K562 (cell line): ENCODE results near the gene PPP2R1B. TPM values are rescaled to one million over a fixed set of nuclear protein-coding genes. Genes with fewer than 3 reads are reported as not detected.
A peak's percentile ranks its signal among the peaks of the same experiment; 100 is the strongest.

Source experiments
- ATAC-seq: fragments of 200-7000 bp; cut with Tn5 transposase; 3 replicates; pipeline ENCODE4 v1.9.1; 2020; ENCODE audit warnings: moderate library complexity
- BruUV-seq: library from RNA; stranded (reverse); fragments of 400-500 nt; replicated peaks from 2 replicates; lab custom pipeline; 2021; lab: Mats Ljungman, UMichigan
- CTCF ChIA-PET: fragments of 300-600 bp; formaldehyde crosslinking; extraction: SDS; loops from one replicate; lab custom pipeline; 2021; ENCODE audit warnings: low intra/inter-chr PET ratio; lab: Yijun Ruan, JAX
- POLR2A ChIA-PET: fragments of 300-600, 350-650 bp; sonication (Branson Sonifier 250); formaldehyde crosslinking; extraction: SDS; loops from one replicate; lab custom pipeline; 2021; ENCODE audit warnings: antibody characterized with exemption, inconsistent platforms; lab: Yijun Ruan, JAX
- DNase-seq, 4 experiments: peaks; one replicate each; pipeline versions ENCODE4 v3.0.0 to v3.0.0-alpha.2; 2011 to 2018; ENCODE audit warnings: low spot score in 3 of 4, mixed read lengths in 3 of 4; ENCODE audit errors: extremely low read depth in 1 of 4
- FAIRE-seq: peaks from 2 replicates; lab custom pipeline; 2011; peaks lifted over from hg19 to GRCh38; lab: Jason Lieb, UNC
- H2AFZ ChIP-seq: 2 replicates; pipeline ENCODE4 v1.6.0; 2011; ENCODE audit warnings: low read depth, low read length, control low read depth, inconsistent platforms
- H3K27ac ChIP-seq: fragments of 200-600 bp; 3 replicates; pipeline ENCODE4 v1.8.0; 2011; ENCODE audit warnings: low read depth, mild to moderate bottlenecking, control low read depth, inconsistent platforms, low read length, moderate library complexity, mixed read lengths; ENCODE audit errors: extremely low read depth
- H3K27me3 ChIP-seq, 2 experiments: fragments of 300-600 bp in 1 of 2; 2 replicates in 1 of 2; 3 replicates in 1 of 2; pipeline versions ENCODE4 v1.6.0 to v1.8.0; 2011; ENCODE audit warnings: inconsistent platforms in 2 of 2, low read length in 2 of 2, mild to moderate bottlenecking in 1 of 2, mixed read lengths in 1 of 2, moderate library complexity in 1 of 2; ENCODE audit not compliant: control insufficient read depth in 2 of 2, insufficient read depth in 2 of 2
- H3K36me3 ChIP-seq: fragments of 300-600 bp; 3 replicates; pipeline ENCODE4 v1.8.0; 2011; ENCODE audit warnings: mild to moderate bottlenecking, low read length, inconsistent platforms; ENCODE audit not compliant: control insufficient read depth, insufficient read depth
- H3K4me1 ChIP-seq, 2 experiments: fragments of 200-600 bp in 1 of 2; replicated peaks in 1 of 2; 2 replicates in 1 of 2; 3 replicates in 1 of 2; pipeline versions ENCODE4 v1.5.1 to v1.8.0; 2011; ENCODE audit warnings: inconsistent platforms in 2 of 2, low read length in 2 of 2, mild to moderate bottlenecking in 1 of 2, mixed read lengths in 1 of 2, moderate library complexity in 1 of 2; ENCODE audit not compliant: control insufficient read depth in 2 of 2, insufficient read depth in 2 of 2
- H3K4me2 ChIP-seq: 2 replicates; pipeline ENCODE4 v1.6.1; 2011; ENCODE audit warnings: low read length, control low read depth, inconsistent platforms, mixed read lengths; ENCODE audit not compliant: insufficient read depth
- H3K4me3 ChIP-seq: fragments of 200-600 bp; sonication (generic), shearing (Covaris generic); 2 replicates; pipeline ENCODE4 v1.5.1; 2016; ENCODE audit warnings: control low read depth, inconsistent platforms
- H3K79me2 ChIP-seq: fragments of 200-600 bp; 3 replicates; pipeline ENCODE4 v1.8.0; 2011; ENCODE audit warnings: low read length, inconsistent platforms; ENCODE audit not compliant: control insufficient read depth, insufficient read depth
- H3K9ac ChIP-seq, 2 experiments: 2 replicates each; pipeline versions ENCODE4 v1.6.0 to v1.6.1; 2011; ENCODE audit warnings: low read depth in 2 of 2, low read length in 2 of 2, control low read depth in 1 of 2, inconsistent platforms in 1 of 2, mild to moderate bottlenecking in 1 of 2, mixed read lengths in 1 of 2; ENCODE audit not compliant: insufficient read depth in 1 of 2
- H3K9me1 ChIP-seq: one replicate; pipeline ENCODE4 v1.6.0; 2011; ENCODE audit warnings: inconsistent platforms, mild to moderate bottlenecking, low read length, moderate library complexity; ENCODE audit not compliant: control insufficient read depth, insufficient read depth
- H3K9me3 ChIP-seq: replicated peaks from 2 replicates; pipeline ENCODE4 v1.5.1; 2011; ENCODE audit warnings: low read depth, low read length, inconsistent platforms; ENCODE audit not compliant: control insufficient read depth, insufficient read depth
- H4K20me1 ChIP-seq: replicated peaks from 2 replicates; pipeline ENCODE4 v1.6.1; 2011; ENCODE audit warnings: low read length, inconsistent platforms, mixed read lengths; ENCODE audit not compliant: control insufficient read depth, insufficient read depth
- CBX3 ChIP-seq, 2 experiments: IDR thresholded peaks; 1 replicate in 1 of 2; 2 replicates in 1 of 2; pipeline ENCODE4 v1.6.1; 2012; ENCODE audit warnings: inconsistent platforms in 2 of 2, low read length in 2 of 2, borderline replicate concordance in 1 of 2, control low read depth in 1 of 2
- HLTF ChIP-seq: fragments of 450-650 bp; IDR thresholded peaks from 2 replicates; pipeline ENCODE4 v1.6.1; 2016
- MEIS2 ChIP-seq: fragments of 450-650 bp; IDR thresholded peaks from 2 replicates; pipeline ENCODE4 v1.6.1; 2014; ENCODE audit warnings: mild to moderate bottlenecking; ENCODE audit not compliant: partially characterized antibody
- YY1 ChIP-seq, 3 experiments: IDR thresholded peaks; 2 replicates each; pipeline ENCODE4 v1.6.1; 2011; ENCODE audit warnings: low read length in 2 of 3, mild to moderate bottlenecking in 2 of 3, moderate library complexity in 2 of 3, borderline replicate concordance in 1 of 3, control low read depth in 1 of 3, low read depth in 1 of 3; ENCODE audit not compliant: insufficient read depth in 3 of 3, insufficient replicate concordance in 2 of 3, control insufficient read depth in 1 of 3, insufficient read length in 1 of 3; ENCODE audit errors: extremely low read depth in 1 of 3
- WGBS: fragments of 100-300 bp; shearing (Covaris generic); methylation state at CpG from one replicate; pipeline ENCODE4 v1.1.6; 2016; ENCODE audit warnings: low coverage, mixed read lengths; ENCODE audit not compliant: insufficient coverage; ENCODE audit errors: missing lambda C conversion rate; 5-methylcytosine and 5-hydroxymethylcytosine counted together
- in situ Hi-C: fragments of 300-500 bp; cut with MboI; formaldehyde crosslinking; loops from 4 replicates; pipeline ENCODE4 v1.15.0; 2018; ENCODE audit warnings: inconsistent platforms, mixed read lengths
- intact Hi-C: fragments of 100-400 bp; cut with micrococcal nuclease; formaldehyde crosslinking; loops from 2 replicates; pipeline ENCODE4 v1.14.2; 2022
- polyA plus RNA-seq, 8 experiments: library from polyadenylated mRNA; depleted of rRNA in 4 of 8; stranded (reverse) in 5 of 8; unstranded in 3 of 8; fragments of >200 nt; fragmentation: Nextera tagmentation in 2 of 8; fragmentation: Illumina TruSeq in 1 of 8; extraction: Ambion mirVana in 2 of 8; extraction: Trizol in 1 of 8; gene quantifications; 2 replicates each; pipeline versions ENCODE4 v1.2.1 to v1.2.3, GENCODE V29; 2011 to 2014; ENCODE audit warnings: inconsistent platforms in 1 of 8, missing spikeins in 1 of 8
- total RNA-seq, 7 experiments: library from RNA; depleted of rRNA in 6 of 7; stranded (reverse); fragments of >200 nt in 6 of 7; fragmentation: Illumina TruSeq in 2 of 7; extraction: Trizol in 2 of 7; gene quantifications; 2 replicates each; pipeline versions ENCODE4 v1.2.1 to v1.2.3, GENCODE V29; 2011 to 2021; ENCODE audit warnings: low replicate concordance in 1 of 7
- TF ChIP-seq, protein P1 (sequence below): fragments of 450-650 bp; IDR thresholded peaks from 2 replicates; pipeline ENCODE4 v1.6.1; 2016
- TF ChIP-seq, protein P2 (sequence below): IDR thresholded peaks from 3 replicates; pipeline ENCODE4 v1.6.1; 2011; ENCODE audit warnings: borderline replicate concordance, mild to moderate bottlenecking; ENCODE audit not compliant: insufficient read length, insufficient read depth
- TF ChIP-seq, protein P3 (sequence below), 2 experiments: IDR thresholded peaks in 1 of 2; conservative IDR thresholded peaks in 1 of 2; 2 replicates each; pipeline ENCODE4 v1.6.1; 2016; ENCODE audit warnings: low read depth in 2 of 2, mild to moderate bottlenecking in 1 of 2, missing compliant biosample characterization in 1 of 2, missing genetic modification characterization in 1 of 2, moderate library complexity in 1 of 2

The PPP2R1B gene
- total and polyA plus RNA-seq, 9 of the 15 experiments (the other 6 are each of a cell fraction or from before 2014, with no cell fraction given) = 24.6 to 68.5 (median 39.8) TPM

DNA sequence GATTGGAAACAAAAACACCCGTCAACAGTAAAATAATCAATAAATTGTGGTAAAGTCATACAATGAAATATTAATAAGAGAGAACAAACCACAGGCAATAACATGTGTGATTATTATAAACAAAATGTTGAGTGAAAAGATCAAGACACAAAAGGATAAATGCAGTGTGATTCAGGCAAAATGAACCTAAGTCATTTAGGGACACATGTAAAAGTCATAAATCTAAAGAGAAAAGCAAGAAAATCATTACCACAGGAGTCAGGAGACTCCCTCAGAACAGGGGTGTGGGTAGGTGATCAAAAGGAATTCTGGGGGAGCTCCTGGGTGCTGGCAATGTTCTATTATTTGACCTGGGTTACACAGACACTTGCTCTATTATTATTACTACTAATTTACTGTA lies 47.9 kb upstream of the PPP2R1B start:
- H3K4me1 ChIP-seq = no peaks in the 10 kb centered on the region
- intact Hi-C loops = no loop called here
- DNase-seq = no peak
- ATAC-seq = no peak; the same call in 2 of the 3 replicates
- no peaks in the 10 kb centered on the region for H4K20me1 ChIP-seq
- no peak for FAIRE-seq
- BruUV-seq = no TSS peak
- TF ChIP-seq YY1 (IDR thresholded peaks at IDR 0.05; ENCODE audit: borderline replicate concordance in 1 of 3, control insufficient read depth in 1 of 3, extremely low read depth in 1 of 3, insufficient read depth in 3 of 3, insufficient read length in 1 of 3, insufficient replicate concordance in 2 of 3, low read depth in 1 of 3, low read length in 2 of 3) (no peak), CBX3 (IDR thresholded peaks at IDR 0.05; ENCODE audit: borderline replicate concordance in 1 of 2, low read length in 2 of 2) (no peak), HLTF (no peak), MEIS2 (peak; percentile 41)
- TF ChIP-seq, protein P1, sequence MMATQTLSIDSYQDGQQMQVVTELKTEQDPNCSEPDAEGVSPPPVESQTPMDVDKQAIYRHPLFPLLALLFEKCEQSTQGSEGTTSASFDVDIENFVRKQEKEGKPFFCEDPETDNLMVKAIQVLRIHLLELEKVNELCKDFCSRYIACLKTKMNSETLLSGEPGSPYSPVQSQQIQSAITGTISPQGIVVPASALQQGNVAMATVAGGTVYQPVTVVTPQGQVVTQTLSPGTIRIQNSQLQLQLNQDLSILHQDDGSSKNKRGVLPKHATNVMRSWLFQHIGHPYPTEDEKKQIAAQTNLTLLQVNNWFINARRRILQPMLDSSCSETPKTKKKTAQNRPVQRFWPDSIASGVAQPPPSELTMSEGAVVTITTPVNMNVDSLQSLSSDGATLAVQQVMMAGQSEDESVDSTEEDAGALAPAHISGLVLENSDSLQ = peak; percentile 8; the same call in 1 of the 2 replicates
- TF ChIP-seq, protein P2, sequence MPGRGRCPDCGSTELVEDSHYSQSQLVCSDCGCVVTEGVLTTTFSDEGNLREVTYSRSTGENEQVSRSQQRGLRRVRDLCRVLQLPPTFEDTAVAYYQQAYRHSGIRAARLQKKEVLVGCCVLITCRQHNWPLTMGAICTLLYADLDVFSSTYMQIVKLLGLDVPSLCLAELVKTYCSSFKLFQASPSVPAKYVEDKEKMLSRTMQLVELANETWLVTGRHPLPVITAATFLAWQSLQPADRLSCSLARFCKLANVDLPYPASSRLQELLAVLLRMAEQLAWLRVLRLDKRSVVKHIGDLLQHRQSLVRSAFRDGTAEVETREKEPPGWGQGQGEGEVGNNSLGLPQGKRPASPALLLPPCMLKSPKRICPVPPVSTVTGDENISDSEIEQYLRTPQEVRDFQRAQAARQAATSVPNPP = no peak
- TF ChIP-seq, protein P3, sequence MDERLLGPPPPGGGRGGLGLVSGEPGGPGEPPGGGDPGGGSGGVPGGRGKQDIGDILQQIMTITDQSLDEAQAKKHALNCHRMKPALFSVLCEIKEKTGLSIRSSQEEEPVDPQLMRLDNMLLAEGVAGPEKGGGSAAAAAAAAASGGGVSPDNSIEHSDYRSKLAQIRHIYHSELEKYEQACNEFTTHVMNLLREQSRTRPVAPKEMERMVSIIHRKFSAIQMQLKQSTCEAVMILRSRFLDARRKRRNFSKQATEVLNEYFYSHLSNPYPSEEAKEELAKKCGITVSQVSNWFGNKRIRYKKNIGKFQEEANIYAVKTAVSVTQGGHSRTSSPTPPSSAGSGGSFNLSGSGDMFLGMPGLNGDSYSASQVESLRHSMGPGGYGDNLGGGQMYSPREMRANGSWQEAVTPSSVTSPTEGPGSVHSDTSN (CRISPR knock-in tag; IDR thresholded peaks at IDR 0.05; ENCODE audit: low read depth) = no peak
- TF ChIP-seq, protein P3 (tag; conservative IDR thresholded peaks at IDR 0.05; ENCODE audit: low read depth) = peak; percentile 81
- TF ChIP-seq, all 486 proteins: peak for 3
- CTCF ChIA-PET = no interaction called here
- Histone ChIP-seq H3K9ac (no peak overlapping the region), H3K27me3 (no peaks in the 10 kb centered on the region), H3K36me3 (no peaks in the 10 kb centered on the region), H2AFZ (no peak overlapping the region), H3K27ac (no peak overlapping the region), H3K4me3 (no peak overlapping the region), H3K79me2 (no peaks in the 10 kb centered on the region), H3K9me3 (no peaks in the 10 kb centered on the region), H3K4me2 (no peak overlapping the region), H3K9me1 (no peaks in the 10 kb centered on the region)
- in situ Hi-C loops = no loop called here
- POLR2A ChIA-PET = no interaction called here
- 67% methylated on average over 1 of the region's 1 CpG for WGBS
